GM12865 (cell line): ENCODE data around the gene REV1.
"Not testable (repeated sequence)": the region's sequence is repeated elsewhere in the genome, so short reads cannot be mapped to it uniquely, and the experiment has no call there.

ENCODE experiments used
- DNase-seq: peaks from one replicate; pipeline ENCODE4 v3.0.0; 2010; ENCODE audit warnings: low read depth
- H3K4me3 ChIP-seq: 2 replicates; pipeline ENCODE4 v1.5.1; 2011; ENCODE audit warnings: mild to moderate bottlenecking, low read depth, low read length, control low read depth
- CTCF ChIP-seq: IDR thresholded peaks from 2 replicates; pipeline ENCODE4 v1.5.1; 2011; ENCODE audit warnings: low read length, control low read depth, low read depth, inconsistent platforms; ENCODE audit not compliant: insufficient read depth; ENCODE audit errors: missing control alignments

The REV1 gene

GRCh38 chr2:99477054-99477453, 12.8 kb downstream of the REV1 start:
- TF ChIP-seq CTCF, result no peak
- no peak overlapping the region for H3K4me3 ChIP-seq
- no peak for DNase-seq

GRCh38 chr2:99476629-99477028, 13.2 kb downstream of the REV1 start:
- TF ChIP-seq CTCF, result no peak
- DNase-seq, result no peak
- H3K4me3 ChIP-seq, result no peak overlapping the region

GRCh38 chr2:99475095-99475494, 14.7 kb downstream of the REV1 start:
- H3K4me3 ChIP-seq, DNase-seq: not testable (repeated sequence)

- no peak overlapping the region for H3K4me3 ChIP-seq
- no peak for TF ChIP-seq CTCF
- DNase-seq, result no peak
Observed at GRCh38 chr2:99473518-99474083, 16.2 kb downstream of the REV1 start.

- no peak for DNase-seq
Observed at GRCh38 chr2:99472600-99472960, 17.2 kb downstream of the REV1 start.

GRCh38 chr2:99471654-99472599, 17.9 kb downstream of the REV1 start:
- no peak overlapping the region for H3K4me3 ChIP-seq
- DNase-seq, result no peak
- TF ChIP-seq CTCF, result no peak

More at GRCh38 chr2:99472600-99472960, 17.2 kb downstream of the REV1 start:
- TF ChIP-seq CTCF, result no peak
- no peak overlapping the region for H3K4me3 ChIP-seq

- DNase-seq, result no peak
- H3K4me3 ChIP-seq, result no peak overlapping the region
- no peak for TF ChIP-seq CTCF
Observed at GRCh38 chr2:99470957-99471356, 18.9 kb downstream of the REV1 start.

GRCh38 chr2:99470459-99470858, 19.4 kb downstream of the REV1 start:
- not testable (repeated sequence) for DNase-seq, H3K4me3 ChIP-seq
